Inflammatory macrophage treated with lipopolysaccharide for 4 hours (primary cell): ENCODE data around the gene FAM227A.
"Not testable (repeated sequence)": the region's sequence is repeated elsewhere in the genome, so short reads cannot be mapped to it uniquely, and the experiment has no call there.

Source experiments
- DNase-seq: peaks from one replicate; pipeline ENCODE4 v3.0.0-alpha.2; 2020

Gene FAM227A

DNA sequence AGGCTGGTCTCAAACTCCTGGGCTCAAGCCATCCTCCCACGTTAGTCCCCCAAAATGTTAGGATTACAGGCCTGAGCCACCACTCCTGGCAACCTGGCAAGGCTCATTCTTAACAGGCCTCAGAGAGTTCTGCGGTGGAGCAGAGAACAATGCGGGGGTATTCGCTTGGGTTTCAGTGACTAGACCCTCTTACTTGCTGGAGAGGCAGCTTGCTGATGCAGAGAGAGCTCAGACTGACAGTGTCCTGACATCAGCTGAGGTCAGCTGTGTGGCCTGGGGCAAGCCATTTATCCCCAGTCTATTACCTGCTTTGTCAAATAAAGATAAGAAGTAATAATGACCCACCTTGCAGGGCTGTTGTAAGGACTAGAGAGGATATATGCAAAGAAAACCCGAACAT is 46.0 kb downstream of the FAM227A start:
- no peak for DNase-seq

DNA sequence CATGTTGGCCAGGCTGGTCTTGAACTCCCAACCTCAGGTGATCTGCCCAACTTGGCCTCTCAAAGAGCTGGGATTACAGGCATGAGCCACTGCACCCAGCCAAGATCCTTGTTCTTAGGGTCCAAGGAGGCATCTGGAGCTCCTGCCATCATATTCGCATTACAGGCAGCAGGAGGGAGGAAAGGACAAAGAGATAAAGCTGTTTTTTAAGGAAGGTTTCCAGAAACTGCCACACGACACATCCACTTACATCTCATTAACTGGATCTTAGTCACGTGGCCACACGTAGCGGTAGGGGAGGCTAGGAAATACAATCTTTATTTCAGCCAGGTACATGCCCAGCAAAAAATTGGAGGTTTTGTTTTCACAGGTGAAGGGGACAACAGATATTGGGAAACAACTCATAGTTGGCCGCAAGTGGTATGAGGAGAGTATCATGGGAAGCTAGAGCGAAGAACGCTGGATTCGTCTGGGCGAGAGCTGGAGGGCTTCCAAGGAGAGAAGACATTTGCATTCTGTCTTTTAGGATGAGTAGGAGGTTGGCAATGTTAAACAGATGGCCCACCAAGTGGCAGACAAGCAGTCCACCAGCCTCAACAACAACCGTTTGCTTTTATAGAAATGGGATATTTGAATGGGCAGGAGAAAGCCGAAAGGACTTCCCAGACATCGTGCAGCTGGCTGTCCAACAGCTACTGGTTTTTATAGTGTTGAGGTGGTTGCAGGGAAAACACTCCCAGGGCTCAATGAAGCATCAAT is 47.0 kb downstream of the FAM227A start:
- DNase-seq, result no peak

DNA sequence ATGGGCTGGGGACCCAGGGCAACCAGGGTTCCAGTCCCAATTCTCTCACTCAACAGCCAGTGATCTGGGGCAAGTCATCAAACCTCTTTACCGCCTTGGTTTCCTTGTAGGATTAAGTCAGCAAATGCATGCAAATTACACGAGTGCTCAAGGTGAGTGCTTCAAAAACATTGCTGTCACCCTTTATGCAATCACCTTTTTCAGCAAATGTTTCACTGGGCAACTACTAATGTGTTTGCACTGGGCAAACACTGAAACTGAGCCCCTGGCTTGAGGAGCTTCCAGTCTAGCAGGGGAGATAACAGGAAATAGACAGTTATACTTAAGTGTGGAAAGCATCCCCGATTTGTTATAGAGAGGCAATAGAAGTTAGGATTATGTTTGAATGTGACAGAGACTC is 48.5 kb downstream of the FAM227A start:
- DNase-seq, result no peak

DNA sequence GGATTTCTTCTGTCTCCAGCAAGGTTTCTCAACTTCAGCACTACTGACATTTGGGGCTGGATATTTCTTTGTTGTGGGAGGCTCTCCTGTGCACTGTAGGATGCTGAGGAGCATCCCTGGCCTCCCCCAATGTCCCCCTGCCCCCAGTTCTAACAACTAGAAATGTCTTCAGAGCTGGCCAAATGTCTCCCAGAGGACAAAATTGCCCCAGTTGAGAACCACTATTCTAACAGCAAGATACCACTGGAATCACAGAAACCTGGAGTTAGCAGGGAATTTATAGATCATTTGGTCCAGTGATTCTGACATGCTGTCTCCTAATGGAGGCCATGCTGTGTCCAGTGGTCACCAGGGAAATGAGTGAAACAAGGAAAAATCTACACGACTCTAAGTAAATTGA is 54.0 kb downstream of the FAM227A start:
- DNase-seq, result no peak

DNA sequence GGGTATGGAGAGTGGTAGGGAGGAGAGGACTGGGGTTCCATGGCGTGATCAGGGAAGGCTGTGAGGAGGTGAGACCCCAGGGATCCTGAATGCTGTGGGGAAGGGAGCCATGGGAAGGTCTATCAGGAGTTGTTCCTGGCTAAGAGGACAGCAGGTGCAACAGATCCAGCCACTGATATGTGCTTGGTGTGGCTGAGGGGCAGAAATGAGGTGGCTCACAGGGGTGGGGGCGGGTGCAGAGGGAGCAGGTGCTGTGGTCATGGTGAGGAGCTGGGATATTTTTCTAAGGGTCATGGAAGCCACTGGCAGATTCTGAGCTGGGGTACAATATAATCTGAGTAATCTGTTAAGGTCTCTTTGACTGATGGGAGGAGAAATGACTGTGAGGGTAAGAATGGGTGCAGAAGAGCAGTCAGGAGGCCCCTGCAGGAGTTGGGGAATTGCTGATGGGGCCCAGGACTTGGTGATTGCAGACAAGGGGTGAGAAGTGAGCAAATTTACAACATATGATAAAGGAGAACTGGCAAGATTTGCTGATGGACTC is 54.9 kb downstream of the FAM227A start:
- DNase-seq, result no peak

DNA sequence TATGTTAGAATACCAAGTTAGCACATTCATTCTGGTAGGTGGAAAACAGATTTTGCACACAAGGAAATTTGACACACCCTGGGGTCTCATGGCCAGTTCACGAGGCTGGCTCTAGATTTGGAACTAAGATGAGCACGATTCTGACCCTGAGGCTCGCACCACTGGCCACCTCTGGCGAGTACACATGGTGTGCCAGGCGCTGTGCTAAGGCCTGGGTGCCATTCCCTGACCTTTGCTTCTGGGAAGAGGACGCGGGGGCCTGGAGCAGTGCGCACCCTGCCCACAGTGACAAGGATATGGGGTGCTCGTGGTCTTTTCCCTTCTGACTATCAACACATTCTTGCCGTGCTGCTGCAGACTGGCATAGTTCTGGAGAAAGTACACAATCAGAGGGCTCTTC is 56.7 kb downstream of the FAM227A start:
- no peak for DNase-seq

DNA sequence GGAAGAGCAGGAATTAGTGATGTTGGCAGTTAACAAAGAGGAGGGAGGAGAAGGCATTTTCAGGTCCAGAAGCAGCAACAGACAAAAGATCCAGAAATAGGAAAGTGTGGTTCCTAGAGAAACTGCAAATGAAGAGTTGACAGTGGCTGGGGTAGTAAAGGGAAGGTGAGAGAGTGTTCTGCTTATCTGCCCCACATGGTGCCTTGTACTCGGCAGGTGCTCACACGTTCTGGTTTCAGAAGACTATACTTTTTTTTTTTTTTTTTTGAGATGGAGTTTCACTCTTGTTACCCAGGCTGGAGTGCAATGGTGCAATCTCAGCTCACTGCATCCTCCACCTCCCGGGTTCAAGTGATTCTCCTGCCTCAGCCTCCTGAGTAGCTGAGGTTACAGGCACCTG is 73.3 kb downstream of the FAM227A start:
- DNase-seq, result not testable (repeated sequence)

DNA sequence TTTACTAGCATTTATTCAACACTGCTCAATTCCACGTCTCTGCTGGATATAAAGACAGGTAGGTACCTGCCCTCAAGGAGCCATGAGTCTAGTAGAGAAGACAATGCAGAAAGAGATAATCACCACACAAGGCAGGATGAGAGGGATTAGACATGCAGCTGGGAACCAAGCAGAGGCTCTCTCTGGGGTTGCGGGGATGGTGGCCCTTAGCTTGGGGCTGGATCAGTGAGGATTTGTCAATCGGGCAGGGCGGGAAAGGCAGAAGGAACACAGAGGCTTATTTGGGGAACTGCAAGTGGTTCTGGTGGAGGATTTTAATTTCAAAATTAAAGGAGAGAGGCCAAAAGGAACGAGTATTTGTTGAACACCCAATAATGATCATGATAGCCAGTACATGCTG is 77.7 kb downstream of the FAM227A start:
- DNase-seq, result no peak

DNA sequence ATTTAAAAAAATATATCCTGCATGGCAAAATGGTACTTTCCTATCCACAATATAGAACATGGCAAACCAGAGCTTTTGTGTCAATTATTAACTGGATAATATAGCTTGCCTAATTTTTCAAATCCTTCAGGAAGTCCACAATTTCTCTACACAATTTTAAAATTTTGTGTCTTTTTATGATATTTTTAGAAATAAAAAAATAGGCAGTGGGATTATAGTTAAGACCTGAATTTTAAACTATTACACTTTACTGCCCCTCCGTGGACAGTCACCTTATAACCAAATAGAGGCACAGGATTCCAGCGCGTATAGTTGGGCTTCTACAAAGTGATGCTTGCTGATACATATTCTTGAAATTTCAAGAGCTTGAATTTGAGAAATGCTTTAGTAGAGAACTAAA is 84.1 kb downstream of the FAM227A start:
- peak; percentile 70 for DNase-seq

DNA sequence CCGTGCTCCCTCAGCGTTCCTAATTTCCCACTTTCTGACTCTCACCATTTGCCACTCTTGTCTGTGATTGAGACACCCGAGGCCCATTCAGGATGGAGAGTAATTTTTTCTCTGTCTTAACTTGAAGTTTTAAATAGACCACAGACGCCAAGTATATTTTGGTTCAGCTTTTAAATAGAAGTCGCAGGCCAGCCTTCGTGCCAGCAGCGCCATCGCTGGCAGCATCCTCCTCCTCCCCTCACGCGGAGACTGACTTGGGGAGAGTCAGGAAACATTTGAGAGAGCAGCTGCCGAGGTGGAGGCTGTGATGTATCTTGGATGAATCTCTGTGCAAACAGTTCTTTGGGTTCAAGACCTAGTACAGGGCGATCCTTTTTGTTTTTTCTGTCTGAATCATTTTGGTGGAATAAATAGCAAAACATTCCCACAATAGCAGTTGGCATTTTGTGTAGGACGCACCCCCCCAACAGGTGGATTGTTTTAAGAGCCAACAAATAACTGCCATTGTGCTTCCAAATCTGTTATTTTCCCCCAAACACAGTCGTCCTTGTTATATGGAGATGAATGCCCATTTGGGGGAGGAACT is 85.3 kb downstream of the FAM227A start:
- peak; percentile 21 for DNase-seq

DNA sequence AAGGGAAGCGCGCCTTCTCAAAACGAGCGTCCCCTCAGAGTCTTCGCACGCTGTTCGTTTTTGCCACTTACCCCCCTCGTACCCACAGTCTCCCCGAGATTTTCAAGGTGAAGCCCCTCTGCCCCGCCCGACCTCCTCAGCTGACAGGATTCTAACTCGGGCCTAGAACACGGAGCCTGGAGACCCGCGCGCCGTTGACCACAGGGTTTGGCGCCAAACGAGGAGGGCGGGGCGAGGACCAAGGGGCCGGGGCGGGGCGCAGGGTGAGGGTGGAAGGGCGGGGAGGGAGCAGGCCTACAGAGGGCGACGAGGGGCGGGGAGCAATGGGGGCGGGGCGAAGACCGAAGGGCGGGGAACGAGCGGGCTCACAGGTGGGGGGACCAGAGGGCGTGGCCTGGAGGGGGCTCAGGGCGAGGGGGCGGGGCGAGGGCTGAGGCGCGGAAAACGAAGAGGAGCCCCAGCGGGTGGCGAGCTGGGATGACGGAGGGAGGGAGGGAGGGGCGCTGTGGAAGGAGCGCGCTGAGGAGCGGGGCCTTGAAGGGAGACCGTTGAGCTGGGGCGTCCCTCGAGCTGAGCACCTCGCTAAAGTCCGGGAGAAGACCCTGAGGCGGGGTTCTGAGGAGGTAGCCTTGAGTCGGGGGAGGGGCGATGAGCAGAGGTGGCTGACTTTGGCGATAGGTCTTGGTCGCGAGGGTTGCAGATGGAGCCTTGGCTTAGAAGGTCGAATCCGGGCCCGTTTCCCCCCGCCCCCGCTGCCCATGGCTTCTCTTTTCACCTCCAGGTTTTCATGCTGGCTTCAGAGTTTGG is 86.0 kb downstream of the FAM227A start, which contains the start of gene DMC1:
TSS of gene DMC1 (minus strand) at position 212 of the 807 bp plus-strand sequence. CDS start 1,927 bp downstream, outside the sequence.
- DNase-seq, result peak; percentile 55

DNA sequence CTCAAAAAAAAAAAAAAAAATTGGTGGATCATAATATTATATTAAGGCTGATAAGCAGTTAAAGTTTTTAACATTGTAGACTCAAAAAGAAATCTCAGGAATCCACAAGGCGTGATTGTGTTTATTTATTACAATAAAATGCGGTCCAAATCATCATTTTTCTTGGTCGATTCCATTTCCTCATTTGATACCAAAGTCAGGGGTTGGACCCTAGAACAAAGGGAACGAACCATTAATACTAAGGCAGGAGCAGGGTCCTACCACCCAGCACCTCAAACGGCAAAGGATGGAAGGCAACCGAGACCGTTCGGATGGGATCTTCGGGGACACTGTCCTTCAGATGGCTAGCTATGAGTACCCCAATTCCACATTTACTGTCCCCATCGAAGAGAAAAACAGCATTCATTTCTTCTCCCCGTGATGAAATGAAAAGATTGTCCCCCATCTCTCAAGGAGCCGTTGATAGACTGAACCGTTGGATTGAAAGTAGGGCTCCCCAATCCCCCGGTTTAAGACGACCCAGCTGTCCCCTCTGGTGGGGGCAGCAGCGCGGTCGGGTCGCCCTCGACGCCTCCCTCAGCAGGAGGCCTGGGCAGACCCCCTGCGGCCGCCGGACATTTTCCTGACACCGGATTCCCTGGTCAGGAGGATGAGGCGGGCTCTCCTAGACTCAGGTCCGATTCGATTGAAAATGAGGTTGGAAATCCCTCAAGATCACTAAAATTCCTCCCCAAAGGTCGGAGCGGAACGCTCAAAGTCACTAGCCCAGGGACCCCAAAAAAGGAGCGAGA is 86.8 kb downstream of the FAM227A start:
- DNase-seq, result no peak

DNA sequence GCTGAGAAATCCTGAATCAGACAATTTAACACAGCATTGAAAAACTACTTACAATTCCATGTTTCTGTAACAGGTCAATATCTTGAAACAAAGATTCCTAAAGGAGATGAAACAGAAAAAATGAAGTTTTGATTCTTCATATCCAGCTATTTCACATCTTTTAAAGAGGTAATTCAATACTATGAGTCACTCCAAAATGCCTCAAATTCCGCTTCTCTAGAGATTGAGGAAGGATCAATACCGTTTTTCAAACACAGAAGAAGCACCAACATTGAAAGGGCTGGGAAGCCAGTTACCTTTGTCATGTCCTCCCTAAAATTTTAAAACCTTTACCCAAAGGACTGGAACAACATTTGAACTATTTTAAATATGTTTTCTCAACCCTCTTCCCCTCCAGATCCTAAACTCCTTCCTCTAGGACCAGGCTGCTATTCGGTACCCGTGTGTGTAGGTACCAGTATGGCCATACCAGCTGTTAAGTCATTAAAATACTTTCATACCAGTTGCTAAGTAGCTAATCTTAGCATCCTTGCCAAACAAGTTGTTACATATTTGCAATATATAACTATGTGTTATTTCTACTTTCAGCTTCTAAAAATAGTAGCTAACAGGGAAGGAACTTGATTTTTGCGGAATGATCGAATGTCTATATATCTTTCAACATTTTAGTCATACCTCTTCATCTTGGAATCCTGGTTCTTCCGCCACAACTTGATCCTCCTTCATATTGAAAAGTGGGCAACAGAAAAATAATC is 88.5 kb downstream of the FAM227A start:
- peak; percentile 74 for DNase-seq

DNA sequence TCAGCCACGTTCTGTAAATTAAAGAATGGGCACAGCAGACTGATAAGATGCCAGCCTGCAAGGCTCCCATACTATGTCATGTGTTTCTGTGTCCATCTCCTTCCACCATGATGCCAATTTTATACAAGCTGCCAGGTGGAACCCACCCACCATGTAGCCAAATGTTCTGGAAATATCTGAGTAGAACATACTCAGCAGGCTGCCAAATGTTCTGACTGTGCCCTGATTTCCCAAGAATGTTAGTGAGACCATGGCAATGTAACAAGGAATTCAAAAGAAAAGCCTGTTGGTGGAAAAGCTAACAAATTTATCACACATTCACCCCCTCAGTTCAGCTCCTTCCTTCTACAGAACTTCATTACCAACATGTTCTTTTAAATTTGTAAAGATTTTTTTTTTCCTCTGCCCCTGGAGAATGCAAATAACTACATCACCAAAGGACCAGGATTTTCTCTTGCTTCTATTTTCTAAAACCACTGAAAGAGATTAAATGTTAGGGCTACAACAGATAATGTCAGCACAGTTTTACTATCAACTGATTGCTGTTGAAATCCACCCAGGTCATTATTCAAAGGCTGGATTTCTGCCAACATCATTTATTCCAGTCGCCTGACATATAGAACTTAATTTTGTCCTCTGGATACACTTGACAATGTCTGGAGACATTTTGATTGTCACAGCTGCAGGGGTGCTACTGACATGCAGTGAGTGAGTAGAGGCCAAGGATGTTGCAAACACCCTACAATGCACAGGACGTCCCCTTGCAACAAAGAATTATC is 89.3 kb downstream of the FAM227A start:
- no peak for DNase-seq

DNA sequence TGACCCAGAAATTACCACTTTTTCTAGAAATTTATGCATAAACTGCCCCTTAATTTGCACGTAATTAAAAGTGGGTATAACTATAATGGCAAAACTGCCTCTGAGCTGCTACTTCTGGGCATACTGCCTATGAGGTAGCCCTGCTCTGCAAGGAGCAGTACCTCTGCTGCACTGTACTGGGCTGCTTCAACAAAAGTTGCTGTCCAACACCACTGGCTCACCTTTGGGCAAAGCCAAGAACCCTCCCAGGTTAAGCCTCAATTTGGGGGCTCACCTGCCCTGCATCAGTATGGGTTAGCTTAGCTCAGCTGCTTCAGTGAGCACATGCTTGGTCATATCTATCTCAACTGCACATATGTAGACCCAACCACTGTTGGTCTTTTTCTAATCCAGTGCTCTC is 90.8 kb downstream of the FAM227A start:
- no peak for DNase-seq

DNA sequence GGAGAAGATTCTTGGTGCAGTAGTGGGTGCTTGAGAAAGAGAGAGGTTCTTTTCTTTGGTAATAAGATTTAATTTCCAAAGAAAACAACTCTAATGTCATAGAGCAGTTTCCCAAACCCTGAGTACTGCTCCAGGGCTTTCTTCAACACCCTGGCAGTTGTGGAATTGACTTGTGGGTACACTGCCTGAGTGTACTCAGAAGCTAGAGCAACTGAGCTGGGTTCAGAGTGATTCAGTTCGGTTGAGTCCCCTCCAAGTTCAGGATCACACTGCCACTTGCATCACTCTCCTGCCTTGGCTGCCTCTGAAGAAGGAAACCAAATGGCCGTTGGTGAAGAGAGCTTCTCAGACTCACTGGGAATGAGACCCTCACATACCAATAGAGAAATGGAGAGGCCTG is 91.5 kb downstream of the FAM227A start:
- no peak for DNase-seq

DNA sequence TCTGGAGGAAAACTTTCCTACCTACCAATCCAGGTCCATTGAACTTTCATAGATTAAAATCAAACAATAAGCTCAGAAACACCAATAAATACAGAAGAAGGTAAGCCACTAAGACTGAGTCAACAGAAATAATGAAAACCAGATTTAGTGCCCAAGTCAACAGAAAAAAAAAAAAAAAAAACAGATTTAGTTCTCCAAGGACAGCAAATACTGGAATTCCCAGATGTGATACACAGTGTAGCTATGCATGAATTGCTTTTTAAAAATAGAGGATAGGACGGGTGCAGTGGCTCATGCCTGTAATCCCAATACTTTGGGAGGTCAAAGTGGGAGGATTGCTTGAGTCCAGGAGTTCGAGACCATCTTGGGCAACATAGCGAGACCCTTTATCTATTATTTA is 101.9 kb downstream of the FAM227A start:
- no peak for DNase-seq

DNA sequence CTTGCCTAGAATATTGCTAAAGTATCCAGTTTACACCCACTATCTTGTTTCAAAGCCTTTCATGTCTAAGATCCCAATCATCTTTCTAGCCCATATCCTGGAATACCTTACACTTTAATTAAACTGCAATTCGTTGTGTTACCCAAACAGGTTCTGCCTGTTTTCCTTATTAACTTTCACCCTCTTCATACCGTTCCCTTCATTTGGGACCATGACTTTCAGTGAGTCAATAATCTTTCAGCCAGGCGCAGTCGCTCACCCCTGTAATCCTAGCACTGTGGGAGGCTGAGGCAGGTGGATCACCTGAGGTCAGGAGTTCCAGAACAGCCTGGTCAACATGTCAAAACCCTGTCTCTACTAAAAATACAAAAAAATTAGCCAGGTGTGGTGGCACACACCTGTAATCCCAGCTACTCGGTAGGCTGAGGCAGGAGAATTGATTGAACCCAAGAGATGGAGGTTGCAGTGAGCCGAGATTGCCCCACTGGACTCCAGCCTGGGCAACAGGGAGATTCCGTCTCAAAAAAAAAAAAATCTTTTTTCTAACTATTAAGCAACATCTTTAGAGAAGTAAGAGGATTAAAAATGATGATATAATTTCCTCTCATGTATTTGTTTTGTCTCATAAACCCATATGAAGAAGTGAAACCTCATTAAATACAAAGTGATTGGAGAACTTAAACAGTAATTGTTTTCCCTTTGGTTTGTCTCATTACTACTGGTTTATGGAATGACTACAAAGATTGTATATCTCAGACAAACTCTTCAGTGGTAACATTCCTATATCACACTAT is 106.9 kb downstream of the FAM227A start:
- DNase-seq, result peak; percentile 95

DNA sequence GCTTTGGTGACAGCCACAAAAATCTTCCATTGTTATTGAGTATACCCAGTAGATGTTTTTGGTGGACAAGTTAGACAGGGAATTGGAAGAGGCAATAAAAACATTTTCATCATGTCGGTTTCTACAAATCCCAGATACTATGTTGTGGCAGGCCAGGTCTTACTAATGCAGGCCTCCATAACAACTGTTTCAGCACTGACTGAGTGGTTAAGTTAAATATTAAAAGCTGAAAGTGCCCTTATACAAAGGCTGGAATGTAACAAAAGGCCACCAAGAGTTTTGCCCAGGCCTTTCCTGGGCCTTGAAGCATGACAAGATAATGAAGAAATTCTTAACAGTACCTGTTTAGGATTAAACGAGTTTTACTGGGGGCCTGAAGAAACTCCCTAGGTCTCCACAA is 115.5 kb downstream of the FAM227A start:
- no peak for DNase-seq

DNA sequence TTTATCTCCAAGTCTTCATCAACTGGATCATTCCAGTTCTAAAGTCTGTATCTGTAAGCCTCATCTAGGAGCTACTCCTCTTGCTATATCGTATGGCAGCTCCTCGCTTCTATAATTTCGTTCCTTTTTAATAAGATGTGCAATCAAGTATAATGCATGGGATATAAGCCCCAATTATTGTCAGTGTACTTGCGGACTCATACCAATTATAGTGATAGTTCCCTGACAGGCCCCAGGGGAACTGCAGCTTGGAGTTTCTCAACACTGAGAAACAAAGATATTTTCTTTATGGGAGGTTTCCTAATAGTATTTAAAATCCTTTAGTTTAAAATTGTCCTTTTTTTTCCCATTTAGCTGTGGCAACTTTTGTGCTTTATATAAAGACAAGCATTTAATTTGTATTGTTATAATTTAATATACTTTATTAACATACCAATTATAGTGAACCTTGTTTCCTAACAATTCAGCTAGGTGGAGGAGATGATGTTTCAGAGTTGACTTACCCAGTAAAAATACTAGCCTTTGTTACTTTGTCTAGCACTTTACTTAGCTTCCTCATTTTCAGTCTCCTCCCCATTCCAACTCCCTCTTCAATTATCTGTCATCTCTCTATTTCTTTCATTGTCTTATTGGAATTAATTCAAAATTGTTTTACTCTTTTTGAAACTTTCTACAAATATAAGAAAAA is 124.8 kb downstream of the FAM227A start:
- no peak for DNase-seq
